GM19467 (cell line): ENCODE results near the gene WWC2.
"Not testable (repeated sequence)": the region's sequence is repeated elsewhere in the genome, so short reads cannot be mapped to it uniquely, and the experiment has no call there.

Source experiments
- ATAC-seq: cut with Tn5 transposase; IDR thresholded peaks from one replicate; pipeline ENCODE4 v1.9.1; 2021; ENCODE audit warnings: mild to moderate bottlenecking, moderate library complexity; ENCODE audit not compliant: unreplicated experiment

The WWC2 gene

DNA sequence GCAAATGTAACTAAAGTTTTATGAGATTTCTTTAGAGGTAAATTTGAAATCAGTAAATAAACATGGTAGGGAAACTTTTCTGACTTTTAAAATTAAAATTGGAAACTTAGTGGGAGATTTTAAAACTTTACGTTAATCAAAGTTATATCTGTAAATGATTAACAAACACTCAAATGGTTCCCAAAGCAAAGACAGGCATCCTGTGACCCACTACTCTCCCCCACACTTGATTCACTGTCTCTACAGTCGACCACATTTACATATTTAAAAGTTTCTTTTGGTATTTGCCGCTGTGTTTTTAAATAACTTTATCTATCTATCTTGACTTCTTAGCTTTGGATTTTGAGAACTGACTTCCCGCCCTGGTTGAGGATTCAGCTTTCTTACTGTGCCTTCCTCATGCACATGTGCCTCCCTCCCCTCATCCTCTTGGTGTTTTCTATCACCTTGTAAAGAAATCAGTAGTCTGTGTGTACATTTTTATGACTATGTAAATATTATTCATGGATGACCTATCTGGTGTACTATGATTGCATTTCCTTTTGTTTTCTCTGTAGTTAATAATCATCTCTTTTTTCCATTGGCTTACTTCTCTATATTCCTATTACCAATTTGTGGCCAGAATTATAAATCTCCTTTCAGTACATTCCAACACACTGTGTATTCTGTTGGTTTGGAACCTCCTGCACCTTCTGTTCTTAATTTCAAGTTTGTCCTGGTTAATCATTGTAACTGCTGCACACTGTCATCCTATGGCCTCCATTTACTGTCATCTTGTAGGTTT, 72.6 kb downstream of the WWC2 start:
- no peak for ATAC-seq

GRCh38 chr4:183172881-183173280, 73.8 kb downstream of the WWC2 start:
- no peak for ATAC-seq

- no peak for ATAC-seq
These were observed 74.8 kb downstream of the WWC2 start for GRCh38 chr4:183173580-183174526.

GRCh38 chr4:183175631-183176232, 76.7 kb downstream of the WWC2 start:
- no peak for ATAC-seq

- ATAC-seq: no peak
These were observed 77.9 kb downstream of the WWC2 start for GRCh38 chr4:183177001-183177400.

DNA sequence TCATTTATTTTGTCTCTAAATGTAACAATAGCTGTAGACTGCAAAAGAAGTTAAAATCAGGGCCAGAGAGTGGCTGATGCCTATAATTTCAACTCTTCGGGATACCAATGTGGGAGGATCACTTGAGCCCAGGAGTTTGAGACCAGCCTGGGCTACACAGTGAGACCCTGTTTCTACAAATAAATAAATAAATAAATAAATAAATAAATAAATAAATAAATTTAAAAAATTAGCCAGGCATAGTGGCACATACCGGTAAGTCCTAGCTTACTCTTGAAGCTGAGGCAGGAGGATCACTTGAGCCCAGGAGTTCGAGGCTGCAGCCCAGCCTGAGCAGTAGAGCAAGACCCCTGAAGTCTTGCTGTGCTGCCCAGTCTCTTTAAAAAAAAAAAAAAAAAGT, 79.1 kb downstream of the WWC2 start:
- ATAC-seq: no peak

GRCh38 chr4:183180096-183180495, 81.0 kb downstream of the WWC2 start:
- ATAC-seq: no peak

DNA sequence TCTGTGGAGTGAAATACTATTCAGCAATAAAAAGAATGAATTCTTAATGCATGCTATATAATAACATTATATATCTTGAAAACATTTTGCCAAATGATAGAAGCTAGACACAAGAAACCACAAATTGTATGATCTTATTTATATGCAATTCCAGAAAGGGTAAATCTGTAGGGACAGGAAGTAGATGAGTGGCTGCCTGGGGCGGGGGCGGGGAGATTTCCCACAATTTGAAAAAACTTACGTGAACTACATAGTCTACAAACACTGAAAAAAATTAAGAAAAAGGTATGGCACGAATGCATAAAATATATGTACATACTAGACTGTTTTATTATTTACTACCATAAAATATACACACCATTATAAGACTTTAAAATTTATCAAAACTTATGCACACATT, 81.6 kb downstream of the WWC2 start:
- no peak for ATAC-seq

DNA sequence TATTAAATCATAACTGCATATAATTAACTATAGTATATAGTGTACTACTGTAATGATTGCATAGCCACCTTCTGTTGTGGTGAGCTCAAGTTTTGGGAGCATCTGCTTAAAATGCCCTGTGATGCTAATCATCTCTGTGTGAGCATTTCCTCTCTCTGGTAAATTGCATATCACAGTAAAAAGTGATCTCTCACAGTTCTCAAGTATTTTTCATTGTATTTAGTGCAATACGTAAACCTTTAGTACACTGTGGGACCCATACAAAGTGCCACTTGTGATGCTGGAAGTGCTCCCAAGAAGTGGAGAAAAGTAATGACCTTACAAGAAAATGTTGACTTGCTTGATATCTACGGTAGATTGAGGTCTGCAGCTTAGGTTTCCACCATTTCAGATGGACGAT, 82.0 kb downstream of the WWC2 start:
- no peak for ATAC-seq

GRCh38 chr4:183182873-183183725, 84.0 kb downstream of the WWC2 start:
- ATAC-seq: no peak

GRCh38 chr4:183183906-183184535, 85.0 kb downstream of the WWC2 start:
- ATAC-seq: no peak

DNA sequence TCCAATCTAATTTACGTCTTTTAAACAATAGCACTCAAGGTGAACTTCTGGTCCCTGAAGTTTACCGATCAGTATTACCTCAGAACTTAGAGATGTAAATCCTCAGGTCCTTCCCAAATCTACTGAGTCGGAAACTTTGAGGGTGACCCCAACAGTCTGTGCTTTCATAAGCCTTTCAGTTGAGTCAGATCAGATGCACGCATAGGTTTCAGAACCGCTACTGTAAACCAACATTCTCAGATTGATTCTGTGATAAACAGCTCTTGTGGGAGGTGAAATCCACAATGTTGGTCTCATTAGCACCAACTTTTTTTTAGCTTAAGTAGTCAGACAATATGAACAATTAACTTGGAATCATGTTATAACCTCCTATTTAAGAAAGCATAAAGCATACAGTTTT, 86.0 kb downstream of the WWC2 start:
- ATAC-seq: no peak

- ATAC-seq: no peak
These were observed 86.5 kb downstream of the WWC2 start for GRCh38 chr4:183185559-183185958.

GRCh38 chr4:183186813-183187212, 87.8 kb downstream of the WWC2 start:
- ATAC-seq: no peak

DNA sequence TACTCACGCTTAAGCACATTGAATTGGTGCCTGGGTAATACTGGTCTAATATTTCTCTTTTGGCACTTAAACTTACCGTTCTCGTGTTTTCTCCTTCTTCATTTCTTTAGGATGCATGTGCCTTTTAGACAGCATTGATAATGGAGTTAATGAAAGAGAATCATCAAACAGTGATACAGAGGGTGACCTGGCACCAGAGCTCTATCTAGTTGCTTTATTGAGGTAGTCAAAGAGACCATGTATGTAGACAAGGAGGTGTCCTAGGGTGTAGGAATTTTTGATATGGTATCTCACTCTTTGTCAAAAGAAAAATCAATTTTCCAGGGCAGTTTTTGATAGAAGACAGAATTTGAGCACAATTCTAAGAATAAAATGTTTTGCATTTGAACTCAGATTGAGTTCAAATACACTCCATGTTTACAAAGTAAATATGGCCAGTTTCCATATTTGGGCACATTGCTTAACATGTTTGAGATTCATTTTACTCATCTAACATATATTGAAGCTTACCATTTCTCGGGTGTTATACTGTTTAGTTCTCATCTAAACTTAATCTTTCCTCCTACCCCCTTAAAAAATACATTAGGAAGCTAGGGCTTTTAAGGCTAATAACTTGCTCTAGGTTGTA, 92.0 kb downstream of the WWC2 start:
- no peak for ATAC-seq

DNA sequence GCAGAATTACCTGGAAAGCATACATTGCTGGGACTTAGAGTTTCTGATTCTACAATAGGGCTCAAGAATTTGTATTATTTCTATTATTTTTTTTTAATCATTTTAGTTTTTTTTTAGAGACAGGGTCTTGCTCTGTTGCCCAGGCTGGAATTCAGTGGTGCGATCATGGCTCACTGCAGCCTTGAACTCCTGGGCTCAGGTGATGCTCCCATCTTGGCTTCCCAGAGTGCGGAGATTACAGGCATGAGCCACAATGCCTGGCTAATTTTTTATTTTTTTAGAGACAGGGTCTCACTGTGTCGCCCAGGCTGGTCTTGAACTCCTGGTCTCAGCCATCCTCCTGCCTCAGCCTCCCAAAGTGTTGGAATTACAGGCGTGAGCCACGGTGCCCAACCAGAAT, 92.6 kb downstream of the WWC2 start:
- no peak for ATAC-seq

DNA sequence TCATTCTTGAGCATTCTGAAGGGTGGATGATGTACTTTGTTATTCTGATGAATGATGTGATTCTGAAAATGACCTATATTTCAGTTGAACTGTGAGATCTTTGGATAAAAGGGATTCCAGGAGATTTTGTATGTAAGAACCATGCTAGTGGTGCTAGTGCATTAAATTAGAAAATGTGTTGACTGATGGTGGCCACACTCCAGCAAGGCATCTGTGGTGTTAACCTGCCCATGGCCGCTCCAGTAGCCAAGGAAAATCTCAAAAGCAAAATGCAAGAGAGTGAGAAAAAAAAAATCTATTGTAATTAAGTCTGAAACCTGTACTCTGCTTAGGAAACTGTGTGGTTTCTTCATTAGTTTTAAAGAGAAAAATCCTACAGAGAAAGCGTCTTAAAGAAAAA, 93.5 kb downstream of the WWC2 start:
- ATAC-seq: no peak

GRCh38 chr4:183193730-183194338, 94.8 kb downstream of the WWC2 start:
- ATAC-seq: not testable (repeated sequence)

DNA sequence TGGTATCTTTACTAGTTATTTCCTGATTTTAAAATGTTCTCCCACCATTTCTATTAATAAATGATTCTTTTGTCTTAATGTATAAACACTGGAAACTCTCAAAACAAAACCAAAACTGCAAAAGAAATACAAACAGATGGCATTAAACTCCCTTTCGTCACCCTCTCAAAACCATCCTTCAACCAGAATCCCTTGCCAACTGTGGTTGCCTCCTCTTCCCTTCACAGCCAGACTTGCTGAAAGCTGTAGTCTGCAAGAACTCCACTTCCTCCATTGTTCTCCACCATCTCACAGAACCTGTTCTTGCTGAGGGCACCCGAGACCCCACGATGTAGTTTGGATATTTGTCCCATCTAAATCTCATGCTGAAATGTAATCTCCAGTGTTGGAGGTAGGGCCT, 96.5 kb downstream of the WWC2 start:
- no peak for ATAC-seq
